ENCODE data around the gene KLHL29. TPM values are rescaled to one million over a fixed set of nuclear protein-coding genes. Genes with fewer than 3 reads are reported as not detected.

The KLHL29 gene
- total RNA-seq, 1 experiment from 2014 or later: 16.7 TPM

- ChIA-PET RAD21 (ENCODE audit: low non-redundant PET in 1 of 2, low total read pairs in 2 of 2, uncharacterized antibody in 2 of 2, unreplicated experiment in 2 of 2) (no interaction called here), POLR2A (no interaction called here), CTCF (no interaction called here)
- no peak overlapping the region for H2AFZ ChIP-seq (ENCODE audit: low read depth, low read length, poor library complexity, severe bottlenecking)
- H4K20me1 ChIP-seq (ENCODE audit: insufficient read depth): no peaks in the 10 kb centered on the region
- DNase-seq (ENCODE audit: low read depth, low spot score) (no peak), ATAC-seq (no peak)
- H3K4me2 ChIP-seq (ENCODE audit: low read length): no peak overlapping the region
- intact Hi-C loops (cut with micrococcal nuclease): no loop called here
- no peaks in the 10 kb centered on the region for H3K27me3 ChIP-seq (ENCODE audit: insufficient read depth, low read length)
- H3K9me2 ChIP-seq (ENCODE audit: insufficient read depth): no peaks in the 10 kb centered on the region
- H3K27ac ChIP-seq (ENCODE audit: low read depth, low read length): no peak overlapping the region
- no peaks in the 10 kb centered on the region for H3K36me3 ChIP-seq (ENCODE audit: control insufficient read depth in 1 of 2, insufficient read depth in 2 of 2, low read length in 2 of 2)
- peaks cover 11% of the 10 kb centered on the region; the same call in 1 of the 2 replicates for H3K79me2 ChIP-seq (ENCODE audit: insufficient read depth, low read length)
- no TSS peak for BruUV-seq (replicated peaks)
- H3K9ac ChIP-seq (ENCODE audit: low read length): no peak overlapping the region
- no peak overlapping the region for H3K4me3 ChIP-seq (replicated peaks in 1 of 2; ENCODE audit: low read depth in 1 of 2, low read length in 2 of 2)
- no peaks in the 10 kb centered on the region for H3K9me3 ChIP-seq (ENCODE audit: control insufficient read depth in 1 of 2, insufficient read depth in 1 of 2, low read depth in 1 of 2, low read length in 2 of 2)
- TF ChIP-seq CEBPB (IDR thresholded peaks at IDR 0.05; ENCODE audit: low read depth) (no peak), JUND (IDR thresholded peaks at IDR 0.05) (no peak), SP1 (IDR thresholded peaks at IDR 0.05; ENCODE audit: low read depth) (no peak), SIN3A (IDR thresholded peaks at IDR 0.05; ENCODE audit: low read depth) (no peak), ELF1 (IDR thresholded peaks at IDR 0.05; ENCODE audit: borderline replicate concordance, low read depth) (no peak), ZNF274 (IDR thresholded peaks at IDR 0.05; ENCODE audit: low read depth, low read length) (no peak), ATF3 (IDR thresholded peaks at IDR 0.05) (no peak), CBX3 (IDR thresholded peaks at IDR 0.05; ENCODE audit: low read depth) (no peak)
- peaks cover 0 to 10% of the 10 kb centered on the region in 2 experiments; a peak in 2 of 4 replicates for H3K4me1 ChIP-seq (ENCODE audit: control insufficient read depth in 1 of 2, insufficient read depth in 2 of 2, low read length in 2 of 2)
These were observed 35.3 kb downstream of the KLHL29 start for GRCh38 chr2:23420091-23420839.

DNA sequence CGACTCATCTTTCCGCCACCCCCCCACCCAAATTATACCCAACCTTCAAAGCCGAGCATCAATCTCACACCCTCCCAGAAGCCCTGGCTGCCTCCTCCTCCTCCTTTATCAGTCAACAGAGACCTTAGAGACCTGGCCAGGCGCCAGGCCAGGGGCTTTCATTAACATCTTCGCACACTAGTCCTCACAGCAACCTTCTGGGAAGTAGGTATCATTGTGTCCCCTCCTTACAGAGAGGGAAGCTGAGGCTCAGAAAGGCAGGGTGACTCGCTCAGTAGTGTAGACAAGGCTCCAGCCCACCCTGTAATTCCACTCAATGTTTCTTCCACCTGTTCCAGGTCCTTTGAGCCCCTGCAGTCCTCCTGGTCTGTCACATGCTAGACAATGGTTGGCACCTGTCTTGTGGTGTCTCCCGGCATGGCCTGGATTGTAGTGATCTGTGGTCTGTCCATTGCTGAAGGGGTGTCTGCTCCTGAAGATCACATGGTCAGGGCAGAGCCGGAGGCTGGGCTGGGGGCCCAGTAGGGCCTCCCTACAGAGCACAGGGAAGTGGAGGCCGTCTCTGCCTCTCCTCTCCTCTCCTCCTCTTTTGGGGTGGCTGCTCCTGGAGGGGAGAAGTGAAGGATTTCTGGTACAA lies 36.0 kb downstream of the KLHL29 start:
- intact Hi-C loops (cut with micrococcal nuclease): no loop called here
- POLR2A ChIA-PET: no interaction called here
- no peaks in the 10 kb centered on the region for H3K27me3 ChIP-seq (ENCODE audit: insufficient read depth, low read length)
- CTCF ChIA-PET: no interaction called here
- TF ChIP-seq RAD21 (IDR thresholded peaks at IDR 0.05; ENCODE audit: low read depth): no peak
- no peak for TF ChIP-seq EZH2 (IDR thresholded peaks at IDR 0.05)
- no peak for TF ChIP-seq MAX (IDR thresholded peaks at IDR 0.05)
- TF ChIP-seq EZH2phosphoT487 (IDR thresholded peaks at IDR 0.05; ENCODE audit: borderline replicate concordance): no peak
- TF ChIP-seq ZNF274 (IDR thresholded peaks at IDR 0.05; ENCODE audit: low read depth, low read length): no peak
- H3K9me3 ChIP-seq (ENCODE audit: control insufficient read depth in 1 of 2, insufficient read depth in 1 of 2, low read depth in 1 of 2, low read length in 2 of 2): no peaks in the 10 kb centered on the region
- H3K9ac ChIP-seq (ENCODE audit: low read length): no peak overlapping the region
- peaks cover 11% of the 10 kb centered on the region; the same call in 1 of the 2 replicates for H3K79me2 ChIP-seq (ENCODE audit: insufficient read depth, low read length)
- DNase-seq (ENCODE audit: low read depth, low spot score) (no peak), ATAC-seq (no peak)
- H3K9me2 ChIP-seq (ENCODE audit: insufficient read depth): no peaks in the 10 kb centered on the region
- H3K27ac ChIP-seq (ENCODE audit: low read depth, low read length): no peak overlapping the region
- H4K20me1 ChIP-seq (ENCODE audit: insufficient read depth): no peaks in the 10 kb centered on the region
- H3K36me3 ChIP-seq (ENCODE audit: control insufficient read depth in 1 of 2, insufficient read depth in 2 of 2, low read length in 2 of 2): no peaks in the 10 kb centered on the region
- H3K4me3 ChIP-seq (replicated peaks in 1 of 2; ENCODE audit: low read depth in 1 of 2, low read length in 2 of 2): no peak overlapping the region
- RAD21 ChIA-PET (ENCODE audit: low non-redundant PET in 1 of 2, low total read pairs in 2 of 2, uncharacterized antibody in 2 of 2, unreplicated experiment in 2 of 2): no interaction called here
- BruUV-seq (replicated peaks): no TSS peak
- no peak overlapping the region for H3K4me2 ChIP-seq (ENCODE audit: low read length)
- peaks cover 0 to 12% of the 10 kb centered on the region in 2 experiments; a peak in 2 of 4 replicates for H3K4me1 ChIP-seq (ENCODE audit: control insufficient read depth in 1 of 2, insufficient read depth in 2 of 2, low read length in 2 of 2)
- no peak overlapping the region for H2AFZ ChIP-seq (ENCODE audit: low read depth, low read length, poor library complexity, severe bottlenecking)
